Gastrocnemius medialis (tissue), 4 donors: ENCODE results near the gene NCMAP. TPM values are rescaled to one million over a fixed set of nuclear protein-coding genes. Genes with fewer than 3 reads are reported as not detected.
"Not testable (repeated sequence)": the region's sequence is repeated elsewhere in the genome, so short reads cannot be mapped to it uniquely, and the experiment has no call there.

Experiments
- ATAC-seq, 2 donors: fragments of 150-250 bp; one replicate each; pipeline ENCODE4 v1.9.1; 2016
- DNase-seq, 2 donors: peaks; one replicate each; pipeline ENCODE4 v3.0.0-alpha.2; 2019
- H3K27ac ChIP-seq, 4 donors: fragments of 200-600 bp; sonication (generic); 1 replicate in 1 of 4; 2 replicates in 3 of 4; pipeline ENCODE4 v1.5.1; 2016 to 2018; ENCODE audit warnings: mild to moderate bottlenecking in 2 of 4, moderate library complexity in 1 of 4
- H3K27me3 ChIP-seq, 3 donors: fragments of 200-600 bp; sonication (generic) in 2 of 3; 1 replicate in 1 of 3; 2 replicates in 2 of 3; pipeline versions ENCODE4 v1.5.1 to v1.6.0; 2016 to 2019; ENCODE audit warnings: mild to moderate bottlenecking in 1 of 3, moderate library complexity in 1 of 3
- H3K36me3 ChIP-seq, 2 donors: fragments of 200-600 bp; sonication (generic) in 1 of 2; one replicate each; pipeline ENCODE4 v1.5.1; 2017 to 2018
- H3K4me1 ChIP-seq, 2 donors: fragments of 200-600 bp; sonication (generic) in 1 of 2; one replicate each; pipeline ENCODE4 v1.5.1; 2016 to 2017; ENCODE audit warnings: mild to moderate bottlenecking in 2 of 2
- H3K4me3 ChIP-seq, 4 donors: fragments of 200-600 bp; sonication (generic) in 3 of 4; 1 replicate in 1 of 4; 2 replicates in 3 of 4; pipeline ENCODE4 v1.5.1; 2016 to 2019; ENCODE audit warnings: mild to moderate bottlenecking in 2 of 4
- H3K9me3 ChIP-seq, 3 donors: fragments of 200-600 bp; sonication (generic) in 2 of 3; 1 replicate in 1 of 3; 2 replicates in 2 of 3; pipeline ENCODE4 v1.5.1; 2016 to 2019
- POLR2A ChIP-seq, 2 donors: fragments of 450-650 bp; IDR thresholded peaks; one replicate each; pipeline ENCODE4 v1.6.1; 2017; ENCODE audit warnings: antibody characterized with exemption in 2 of 2, mild to moderate bottlenecking in 2 of 2, moderate library complexity in 2 of 2
- in situ Hi-C, 4 donors: fragments of 200-750 bp; cut with MboI; loops; one replicate each; pipeline versions ENCODE4 v1.15.0 to v1.8.0; 2017; ENCODE audit warnings: low sequenced_read_pairs in 4 of 4
- intact Hi-C: fragments of 100-400 bp; cut with DNase I; formaldehyde crosslinking; loops from one replicate; pipeline ENCODE4 v1.15.1; 2023; ENCODE audit warnings: low total_unique reads
- total RNA-seq, 4 donors: library from RNA; depleted of rRNA; stranded (reverse); fragments of >200 nt; gene quantifications; one replicate each; pipeline versions ENCODE4 v1.1.0 to v1.2.3, GENCODE V29; 2016
- TF ChIP-seq, protein P1 (sequence below), 5 experiments: fragments of 450-650 bp in 3 of 5; fragments of 200-600 bp in 2 of 5; sonication (generic) in 2 of 5; IDR thresholded peaks in 4 of 5; conservative IDR thresholded peaks in 1 of 5; 1 replicate in 4 of 5; 2 replicates in 1 of 5; pipeline ENCODE4 v1.5.1; 2016 to 2019; ENCODE audit warnings: antibody characterized with exemption in 5 of 5, mild to moderate bottlenecking in 3 of 5, moderate library complexity in 3 of 5

NCMAP gene
- total RNA-seq, 4 donors from 2014 or later, result 0.09 TPM; not detected in 3

DNA sequence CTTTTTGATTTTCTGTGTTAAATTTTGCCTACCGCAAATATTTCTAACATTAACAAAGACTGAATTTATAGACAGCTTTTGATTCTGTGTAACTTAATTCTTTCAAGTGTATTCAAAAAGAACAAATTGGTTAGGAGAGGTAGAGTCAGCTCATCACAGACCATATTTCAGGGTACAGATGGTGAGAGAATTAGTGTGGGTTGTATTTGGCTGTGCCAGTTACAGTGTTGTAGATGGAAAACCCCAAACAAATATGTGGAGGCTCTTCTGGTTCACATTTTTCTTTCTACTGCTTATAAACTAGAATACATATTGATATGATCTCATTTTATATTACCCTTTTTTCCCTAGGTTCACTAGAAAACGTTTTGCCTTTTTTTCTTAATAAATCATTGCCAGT, 42.2 kb upstream of the NCMAP start:
- in situ Hi-C loops (no loop called here), intact Hi-C loops (no loop called here)
- no peaks in the 10 kb centered on the region for H3K36me3 ChIP-seq
- H3K27me3 ChIP-seq, result peaks cover 0 to 3% (median 0%) of the 10 kb centered on the region in 3 donors
- DNase-seq (no peak), ATAC-seq (no peak)
- no peaks in the 10 kb centered on the region for H3K4me1 ChIP-seq
- no peak overlapping the region for H3K4me3 ChIP-seq
- no peak overlapping the region for H3K27ac ChIP-seq
- H3K9me3 ChIP-seq, result no peaks in the 10 kb centered on the region
- TF ChIP-seq, protein P1, sequence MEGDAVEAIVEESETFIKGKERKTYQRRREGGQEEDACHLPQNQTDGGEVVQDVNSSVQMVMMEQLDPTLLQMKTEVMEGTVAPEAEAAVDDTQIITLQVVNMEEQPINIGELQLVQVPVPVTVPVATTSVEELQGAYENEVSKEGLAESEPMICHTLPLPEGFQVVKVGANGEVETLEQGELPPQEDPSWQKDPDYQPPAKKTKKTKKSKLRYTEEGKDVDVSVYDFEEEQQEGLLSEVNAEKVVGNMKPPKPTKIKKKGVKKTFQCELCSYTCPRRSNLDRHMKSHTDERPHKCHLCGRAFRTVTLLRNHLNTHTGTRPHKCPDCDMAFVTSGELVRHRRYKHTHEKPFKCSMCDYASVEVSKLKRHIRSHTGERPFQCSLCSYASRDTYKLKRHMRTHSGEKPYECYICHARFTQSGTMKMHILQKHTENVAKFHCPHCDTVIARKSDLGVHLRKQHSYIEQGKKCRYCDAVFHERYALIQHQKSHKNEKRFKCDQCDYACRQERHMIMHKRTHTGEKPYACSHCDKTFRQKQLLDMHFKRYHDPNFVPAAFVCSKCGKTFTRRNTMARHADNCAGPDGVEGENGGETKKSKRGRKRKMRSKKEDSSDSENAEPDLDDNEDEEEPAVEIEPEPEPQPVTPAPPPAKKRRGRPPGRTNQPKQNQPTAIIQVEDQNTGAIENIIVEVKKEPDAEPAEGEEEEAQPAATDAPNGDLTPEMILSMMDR (IDR thresholded peaks at IDR 0.05 in 4 of 5, conservative IDR thresholded peaks at IDR 0.05 in 1 of 5), result no peak
- no peak for TF ChIP-seq POLR2A (IDR thresholded peaks at IDR 0.05)

DNA sequence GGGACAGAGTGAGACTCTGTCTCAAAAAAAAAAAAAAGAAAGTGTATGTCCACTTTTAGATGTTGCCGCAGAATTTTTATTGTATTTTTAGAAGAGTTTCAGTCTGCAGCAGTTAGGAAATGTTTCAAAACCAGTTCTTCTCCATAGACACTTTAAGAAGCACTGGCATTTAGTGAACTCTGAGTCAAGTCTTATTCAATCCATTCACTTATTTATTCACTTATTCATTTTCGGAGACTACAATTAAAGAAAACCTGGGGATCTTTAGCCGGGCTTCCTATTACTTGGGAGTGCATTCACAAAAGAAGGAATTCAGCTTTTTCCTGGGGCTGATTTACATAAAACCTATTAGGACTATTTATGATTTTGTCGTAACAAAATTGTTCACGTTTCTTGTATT, 40.9 kb upstream of the NCMAP start:
- DNase-seq (no peak), ATAC-seq (no peak)
- Histone ChIP-seq H3K4me3 (no peak overlapping the region), H3K36me3 (no peaks in the 10 kb centered on the region), H3K27me3 (no peaks in the 10 kb centered on the region), H3K4me1 (no peaks in the 10 kb centered on the region), H3K27ac (no peak overlapping the region), H3K9me3 (no peaks in the 10 kb centered on the region)
- TF ChIP-seq, protein P1 (IDR thresholded peaks at IDR 0.05 in 4 of 5, conservative IDR thresholded peaks at IDR 0.05 in 1 of 5), result no peak
- no peak for TF ChIP-seq POLR2A (IDR thresholded peaks at IDR 0.05)
- in situ Hi-C loops (no loop called here), intact Hi-C loops (no loop called here)

DNA sequence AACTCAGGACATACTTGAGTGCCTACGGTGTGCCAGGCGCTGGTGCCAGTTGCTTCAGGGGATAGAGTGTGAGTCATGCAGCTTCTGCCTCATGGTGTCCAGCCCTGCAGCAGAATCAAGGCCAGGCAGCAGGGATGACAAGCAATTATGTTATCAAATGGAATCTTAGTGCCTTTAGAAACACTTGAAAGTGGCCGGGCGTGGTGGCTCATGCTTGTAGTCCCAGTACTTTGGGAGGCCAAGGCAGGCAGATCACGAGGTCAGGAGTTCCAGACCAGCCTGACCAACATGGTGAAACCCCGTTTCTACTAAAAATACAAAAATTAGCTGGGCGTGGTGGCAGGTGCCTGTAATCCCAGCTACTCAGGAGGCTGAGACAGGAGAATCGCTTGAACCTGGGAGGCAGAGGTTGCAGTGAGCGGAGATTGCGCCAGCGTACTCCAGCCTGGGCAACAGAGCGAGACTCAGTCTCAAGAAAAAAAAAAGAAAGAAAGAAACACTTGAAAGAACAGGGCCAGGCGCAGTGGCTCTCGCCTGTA, 40.1 kb upstream of the NCMAP start:
- H3K27ac ChIP-seq, H3K27me3 ChIP-seq, intact Hi-C loops, H3K4me1 ChIP-seq, in situ Hi-C loops, H3K9me3 ChIP-seq, H3K4me3 ChIP-seq, DNase-seq, H3K36me3 ChIP-seq: not testable (repeated sequence)
- ATAC-seq, result peak in 1 of 2 donors; percentile 70

GRCh38 chr1:24516506-24516905, 39.4 kb upstream of the NCMAP start:
- no peak for ATAC-seq
- TF ChIP-seq, protein P1 (IDR thresholded peaks at IDR 0.05 in 4 of 5, conservative IDR thresholded peaks at IDR 0.05 in 1 of 5), result no peak
- TF ChIP-seq POLR2A (IDR thresholded peaks at IDR 0.05), result no peak
- no peaks in the 10 kb centered on the region for H3K9me3 ChIP-seq
- no peak overlapping the region for H3K27ac ChIP-seq
- no peaks in the 10 kb centered on the region for H3K27me3 ChIP-seq
- no peaks in the 10 kb centered on the region for H3K4me1 ChIP-seq
- H3K4me3 ChIP-seq, result no peak overlapping the region
- intact Hi-C loops, result no loop called here
- H3K36me3 ChIP-seq, result no peaks in the 10 kb centered on the region
- DNase-seq, result no peak
- in situ Hi-C loops, result no loop called here

DNA sequence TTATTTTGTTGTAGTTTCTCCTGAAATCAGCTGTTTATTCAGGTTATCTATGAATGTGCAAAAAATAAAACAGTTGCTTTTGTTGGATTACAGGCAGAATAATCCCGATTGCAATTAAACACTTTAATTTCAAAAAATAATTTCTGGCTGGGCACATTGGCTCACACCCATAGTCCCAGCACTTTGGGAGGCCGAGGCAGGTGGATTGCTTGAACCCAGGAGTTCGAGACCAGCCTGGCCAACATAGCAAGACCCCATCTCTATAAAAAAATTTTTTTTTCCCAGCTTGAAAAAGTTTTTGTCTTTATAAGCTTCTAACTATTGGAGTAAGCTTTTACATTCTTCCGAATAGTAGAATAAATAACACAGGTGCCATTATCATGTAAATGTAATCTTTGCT, 38.0 kb upstream of the NCMAP start:
- H3K36me3 ChIP-seq, result no peaks in the 10 kb centered on the region
- no peak overlapping the region for H3K4me3 ChIP-seq
- H3K27ac ChIP-seq, result no peak overlapping the region
- no peaks in the 10 kb centered on the region for H3K4me1 ChIP-seq
- in situ Hi-C loops (no loop called here), intact Hi-C loops (no loop called here)
- H3K27me3 ChIP-seq, result no peaks in the 10 kb centered on the region
- no peak for ATAC-seq
- DNase-seq, result no peak
- H3K9me3 ChIP-seq, result no peaks in the 10 kb centered on the region
- no peak for TF ChIP-seq POLR2A (IDR thresholded peaks at IDR 0.05)
- TF ChIP-seq, protein P1 (IDR thresholded peaks at IDR 0.05 in 4 of 5, conservative IDR thresholded peaks at IDR 0.05 in 1 of 5), result no peak

DNA sequence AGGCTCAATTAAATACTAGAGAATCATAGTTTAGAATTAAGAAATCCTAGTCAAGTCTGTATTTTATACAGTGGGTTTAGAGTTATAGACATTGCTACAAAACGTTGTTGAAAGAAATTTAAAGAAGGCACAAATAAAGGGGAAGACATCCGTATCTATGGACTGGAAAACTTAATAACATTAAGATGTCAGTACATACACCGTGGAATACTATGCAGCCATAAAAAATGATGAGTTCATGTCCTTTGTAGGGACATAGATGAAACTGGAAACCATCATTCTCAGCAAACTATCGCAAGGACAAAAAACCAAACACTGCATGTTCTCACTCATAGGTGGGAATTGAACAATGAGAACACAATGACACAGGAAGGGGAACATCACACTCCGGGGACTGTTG, 35.6 kb upstream of the NCMAP start:
- H3K4me1 ChIP-seq, H3K36me3 ChIP-seq, H3K27me3 ChIP-seq, DNase-seq, H3K27ac ChIP-seq, H3K9me3 ChIP-seq, H3K4me3 ChIP-seq, intact Hi-C loops, ATAC-seq, in situ Hi-C loops: not testable (repeated sequence)
